HG03460 (cell line): Measurements from ENCODE around the gene IRF2BP2.

Experiments
- ATAC-seq: cut with Tn5 transposase; IDR thresholded peaks from one replicate; pipeline ENCODE4 v1.9.1; 2021; ENCODE audit not compliant: unreplicated experiment

The IRF2BP2 gene

DNA sequence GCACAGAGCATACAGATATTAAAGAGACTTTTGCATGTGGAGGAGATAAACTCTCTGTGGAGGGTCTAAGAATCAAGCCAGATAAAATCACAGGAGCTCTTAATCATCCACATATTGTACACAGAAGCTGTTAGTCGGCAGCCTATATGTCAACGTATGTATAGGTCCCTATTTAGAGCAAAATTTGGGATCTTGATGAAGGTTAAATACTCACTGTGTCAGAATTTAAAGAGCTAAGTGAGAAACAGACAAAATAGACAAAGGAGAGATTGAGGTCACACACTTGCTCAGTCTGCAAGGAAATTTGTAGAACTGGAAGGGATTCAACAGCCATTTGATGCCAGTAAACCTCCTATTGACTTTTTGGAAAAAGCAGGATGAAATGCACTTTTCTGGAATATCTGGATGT, 4.1 kb upstream of the IRF2BP2 start:
- no peak for ATAC-seq

DNA sequence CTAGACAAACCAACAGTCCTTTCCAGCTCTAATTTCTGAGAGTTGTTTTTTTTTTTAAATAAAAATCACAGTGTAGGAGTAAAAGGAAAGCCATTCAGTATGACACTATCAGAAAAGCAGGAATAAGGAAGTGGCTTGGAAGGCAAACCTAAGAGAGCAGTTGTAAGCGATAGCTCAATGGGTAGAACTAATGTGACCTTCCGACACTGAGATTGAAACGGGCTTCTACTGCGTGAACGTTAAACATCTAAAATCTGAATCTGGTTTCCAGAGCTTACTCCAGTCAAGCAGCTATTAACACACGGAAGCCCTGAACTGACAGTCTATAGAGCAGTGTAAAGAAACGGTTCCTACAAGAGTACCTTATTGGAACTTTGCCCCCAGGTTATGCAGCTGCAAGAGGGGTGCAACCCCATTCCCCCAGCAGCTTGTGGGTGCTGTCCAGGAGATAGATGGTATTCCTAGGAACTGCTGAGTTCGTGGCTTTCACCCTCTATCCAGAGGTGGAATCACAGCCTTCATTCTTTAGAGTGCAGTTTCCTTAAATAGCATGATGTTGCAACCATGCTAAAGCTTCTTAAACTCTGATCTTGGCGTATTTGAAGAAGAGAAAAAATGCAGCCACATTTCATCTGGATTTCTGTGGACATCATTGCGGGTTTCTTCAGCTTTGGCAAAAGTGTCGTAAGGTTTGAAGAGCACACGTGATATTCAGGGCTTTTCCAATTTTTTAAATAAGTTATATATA, 3.3 kb upstream of the IRF2BP2 start:
- ATAC-seq, result no peak

DNA sequence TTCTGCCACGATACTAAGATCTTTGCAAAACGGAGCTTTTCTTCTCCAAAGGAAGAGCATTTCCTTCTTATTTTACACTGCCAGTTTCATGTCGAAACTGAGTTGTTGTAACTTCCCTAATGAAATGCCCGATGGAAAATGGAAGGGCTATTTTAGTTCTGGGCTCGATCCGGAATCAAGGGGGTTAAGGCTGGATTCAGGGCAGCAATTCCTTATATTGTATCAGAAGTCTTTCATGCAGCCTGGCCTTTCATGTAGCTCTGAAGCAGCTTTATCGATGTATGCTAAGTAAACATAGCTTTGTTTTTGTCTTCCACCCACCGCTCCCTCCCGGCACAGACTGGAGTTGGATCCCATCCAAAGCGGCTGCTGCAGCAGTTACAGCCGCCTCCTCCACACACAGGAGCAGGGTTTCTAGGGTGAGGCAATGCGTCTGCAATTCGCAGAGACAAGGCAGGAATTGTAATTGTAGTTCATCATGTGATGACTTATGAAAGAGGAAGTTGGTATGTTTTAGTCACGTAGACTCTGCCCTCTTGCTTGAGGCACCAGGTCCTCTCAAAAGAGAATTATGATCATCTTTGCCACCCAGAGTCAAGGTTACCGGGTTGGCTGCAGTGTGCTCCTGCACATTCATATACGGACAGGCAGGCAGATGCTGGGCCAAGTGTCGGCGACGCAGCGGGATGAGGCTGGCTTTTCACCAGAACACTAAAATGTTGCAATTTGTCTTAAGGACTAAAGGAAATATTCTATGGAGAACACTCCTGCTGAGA, 2.6 kb upstream of the IRF2BP2 start:
- ATAC-seq, result peak; percentile 33

DNA sequence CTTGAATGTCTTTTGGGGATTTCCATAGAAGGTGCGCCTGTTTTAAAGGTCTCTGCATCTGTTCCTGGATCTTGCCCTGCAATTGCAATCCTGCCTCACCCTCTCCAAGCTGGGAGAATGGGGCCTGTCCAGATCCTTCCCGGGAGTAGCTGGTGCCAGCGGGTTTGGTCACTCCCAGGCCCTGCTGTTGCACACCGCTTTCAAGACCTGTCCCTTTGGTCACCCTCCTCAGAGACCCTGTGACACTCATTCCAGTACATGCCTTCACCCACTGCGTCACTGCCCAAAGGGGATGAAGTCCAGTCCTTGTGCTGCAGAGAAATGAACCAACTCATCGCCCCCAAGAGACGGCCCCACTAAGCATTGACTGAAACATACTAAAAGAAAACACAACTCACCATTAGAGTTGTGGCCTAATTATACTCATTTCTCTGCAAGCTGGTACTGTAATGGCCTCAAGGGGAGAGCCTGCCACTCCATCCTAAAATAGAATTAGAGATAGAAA, 1.9 kb upstream of the IRF2BP2 start:
- no peak for ATAC-seq

DNA sequence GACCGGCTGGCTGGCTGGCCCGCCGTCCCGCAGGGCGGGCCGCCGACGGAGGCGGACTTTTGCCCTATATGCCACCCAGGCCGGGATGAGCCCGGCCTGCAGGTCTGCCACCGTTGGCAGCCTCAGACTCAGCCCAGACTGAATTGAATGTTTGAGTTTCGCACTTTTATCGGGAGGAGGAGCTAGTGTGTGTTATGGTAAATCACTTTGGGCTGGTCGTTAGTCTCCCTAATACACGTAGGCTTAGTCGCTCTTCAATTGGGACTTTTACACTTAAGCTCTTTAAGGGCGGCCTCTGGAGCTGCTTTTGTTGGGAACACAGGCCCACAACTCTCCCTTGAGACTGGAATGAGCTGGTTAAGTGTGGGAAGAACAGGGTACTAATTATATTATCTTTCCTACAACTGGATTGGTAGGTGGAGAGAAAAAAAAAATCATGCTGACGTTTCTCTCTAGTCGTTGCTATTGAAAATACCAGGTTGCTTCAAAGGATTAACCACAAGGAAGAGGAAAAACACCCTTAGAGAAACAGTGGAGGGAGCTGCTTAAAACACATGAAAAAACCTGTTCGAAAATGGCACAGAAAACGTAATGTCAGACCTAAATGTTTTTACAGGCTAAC, 1.4 kb upstream of the IRF2BP2 start:
- ATAC-seq, result peak; percentile 18

DNA sequence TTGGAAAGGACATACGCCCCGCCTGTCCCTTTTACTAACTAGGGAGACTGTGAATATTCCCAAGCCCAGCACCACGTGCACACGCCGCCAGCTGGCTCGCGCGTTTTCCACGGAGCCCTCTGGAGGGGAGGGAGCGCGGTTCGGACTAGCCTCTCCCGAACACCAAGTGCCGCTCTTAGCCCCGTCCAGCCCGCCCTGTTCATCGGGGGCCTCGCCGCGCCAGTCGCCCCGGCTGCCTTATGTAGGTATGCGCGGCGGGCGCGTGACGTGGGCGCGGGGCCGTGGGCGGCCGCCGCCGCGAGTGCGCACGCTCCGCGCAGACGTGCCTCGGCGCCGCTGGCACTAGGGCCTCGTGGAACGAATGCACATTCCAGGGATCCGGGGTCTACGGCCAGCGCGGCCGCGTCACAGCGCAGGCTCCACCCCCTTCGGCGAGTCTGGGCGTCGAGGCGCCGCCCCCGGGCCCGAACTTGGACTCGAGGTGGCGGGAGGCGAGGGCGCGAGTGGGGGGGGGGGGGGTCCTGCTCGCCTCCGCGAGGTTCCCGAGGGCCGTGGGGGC, 767 bp upstream of the IRF2BP2 start:
- peak; percentile 39 for ATAC-seq

DNA sequence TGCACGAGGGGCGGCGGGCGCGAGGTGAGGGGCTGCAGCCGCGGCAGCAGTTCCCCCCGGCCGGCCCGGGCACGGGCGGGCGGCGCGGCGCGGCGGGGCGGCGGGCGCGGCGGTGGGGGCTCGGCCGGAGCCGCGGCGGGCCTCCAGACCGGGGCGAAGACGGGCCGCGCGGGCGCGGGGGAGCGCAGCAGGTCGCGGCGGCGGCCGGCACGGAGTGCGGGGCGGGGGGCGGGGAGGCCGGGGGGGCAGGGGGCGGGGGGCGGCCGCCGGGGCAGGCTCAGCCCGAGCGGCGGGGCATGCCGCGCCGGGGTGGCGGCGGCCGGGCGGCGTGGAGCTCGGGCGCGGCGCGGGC, 311 bp downstream of the IRF2BP2 start:
- no peak for ATAC-seq

DNA sequence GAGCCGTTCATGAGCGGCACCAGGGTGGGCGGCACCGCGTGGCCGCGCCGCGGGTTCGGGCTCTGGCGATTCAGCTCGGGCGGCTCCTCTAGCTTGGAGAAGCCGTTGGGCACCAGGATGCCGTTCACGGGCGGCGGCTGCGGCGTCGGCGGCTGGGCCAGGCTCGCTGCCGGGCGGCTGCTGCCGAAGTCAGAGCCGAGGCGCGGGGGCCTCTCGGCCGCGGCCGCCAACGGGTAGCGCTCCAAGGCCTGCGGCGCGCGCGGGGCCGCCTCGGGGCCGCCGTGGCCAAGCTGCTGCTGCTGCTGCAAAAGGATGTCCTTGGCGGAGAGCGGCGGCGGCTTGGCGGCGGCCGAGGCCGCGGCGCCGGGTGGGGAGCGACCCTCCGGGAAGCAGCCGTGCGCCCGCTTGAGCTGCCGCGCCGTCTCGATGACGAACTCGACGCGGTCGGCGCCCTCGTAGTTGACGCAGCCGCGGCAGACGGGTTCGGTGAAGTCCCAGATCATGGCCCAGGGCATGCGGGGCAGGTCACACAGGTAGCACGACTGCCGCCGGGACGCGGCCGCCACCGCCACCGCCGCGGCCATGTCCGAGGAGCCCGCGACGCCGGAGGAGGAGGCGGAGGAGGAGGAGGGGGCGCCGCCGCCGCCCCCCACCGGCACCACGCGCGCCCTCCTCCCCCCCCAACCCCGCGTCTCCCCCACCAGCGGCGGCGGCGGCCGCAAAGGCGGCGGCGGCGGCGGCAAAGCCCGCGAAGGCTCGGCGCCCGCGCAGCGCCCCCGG, 877 bp downstream of the IRF2BP2 start:
- ATAC-seq, result no peak

DNA sequence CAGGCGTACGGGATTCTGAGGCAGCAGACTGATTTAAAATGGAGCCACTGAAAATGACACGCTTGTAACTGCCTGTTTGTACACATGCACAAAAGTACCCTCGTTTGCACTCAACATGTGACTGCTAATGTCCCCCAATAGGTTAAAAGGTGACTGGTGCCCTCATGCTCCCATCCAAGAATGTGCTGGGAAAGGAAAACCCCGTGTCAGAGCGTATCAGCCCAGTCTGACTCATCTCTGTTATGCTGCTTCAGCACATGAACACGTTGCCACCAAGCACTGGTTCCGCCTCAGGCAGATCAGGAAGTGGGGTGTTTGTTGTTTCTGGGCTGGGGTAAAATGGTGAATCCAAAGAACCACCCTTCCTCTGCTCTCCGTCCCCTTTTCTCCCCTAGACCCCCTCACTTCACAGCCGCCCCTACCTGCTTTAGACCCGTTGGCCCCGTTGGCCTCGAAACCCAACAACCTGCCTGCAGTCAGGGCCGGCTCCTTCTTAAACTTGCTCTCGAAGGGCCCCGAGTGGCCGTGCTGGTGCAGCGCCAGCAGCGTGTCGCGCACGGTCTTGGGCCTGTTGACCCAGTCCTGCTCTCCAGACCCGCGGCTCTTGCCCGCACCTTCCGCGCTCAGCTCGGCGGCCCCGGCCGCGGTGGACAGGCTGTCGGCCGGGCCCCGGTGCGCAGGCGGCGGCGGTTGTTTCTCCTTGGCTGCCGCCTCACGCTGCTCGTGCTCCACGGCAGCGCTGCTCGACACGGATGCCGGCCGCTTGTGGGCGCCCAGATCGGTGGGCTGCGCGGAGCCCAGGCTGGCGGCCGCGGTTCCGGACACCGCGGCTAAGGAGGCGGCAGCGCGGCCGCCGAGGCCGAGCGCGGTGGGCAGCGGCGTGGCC, 1.7 kb downstream of the IRF2BP2 start:
- ATAC-seq, result peak; percentile 30

DNA sequence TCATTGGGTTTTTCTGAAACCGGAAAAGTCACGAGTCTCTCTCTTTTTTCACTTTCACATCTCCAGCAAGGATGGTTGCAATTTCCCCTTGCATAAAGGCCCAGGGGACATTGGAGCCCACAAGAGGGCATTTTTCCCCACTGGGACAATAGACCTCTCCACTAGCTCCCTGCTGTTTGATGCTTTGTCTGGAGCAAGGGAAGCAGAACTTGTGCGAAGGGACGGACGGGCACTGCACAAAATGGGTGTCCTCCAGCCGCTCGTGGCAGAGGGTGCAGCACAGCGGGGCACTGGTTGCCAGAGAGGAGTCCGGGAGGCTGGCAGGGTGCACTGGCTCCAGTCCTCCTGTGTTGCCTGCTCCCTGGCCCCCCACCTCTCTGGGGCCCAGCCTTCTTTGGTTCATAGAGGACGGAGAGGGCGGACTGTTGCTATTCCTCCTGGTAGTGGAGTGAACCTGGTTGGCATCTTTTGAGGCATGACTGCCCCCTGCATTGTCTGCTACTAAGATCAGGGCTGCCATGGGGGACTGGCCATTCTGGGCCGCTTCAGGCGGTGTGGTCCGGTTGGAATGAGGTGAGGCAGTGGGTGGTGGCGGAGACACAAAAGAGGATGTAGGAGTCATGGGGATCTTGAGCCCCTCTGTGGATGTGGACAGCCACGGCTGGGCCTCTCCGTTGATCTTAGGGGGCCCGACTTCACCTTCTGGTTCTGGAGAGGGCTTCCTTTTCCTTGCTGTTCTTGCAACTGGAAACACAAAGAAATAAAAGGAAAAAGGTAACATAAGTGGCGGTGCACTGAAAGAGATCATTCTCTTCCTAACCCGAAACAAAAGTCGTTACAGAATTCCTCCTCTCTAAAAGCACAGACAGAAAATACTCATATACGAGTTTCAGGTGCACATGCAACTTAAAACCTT, 2.6 kb downstream of the IRF2BP2 start:
- no peak for ATAC-seq

DNA sequence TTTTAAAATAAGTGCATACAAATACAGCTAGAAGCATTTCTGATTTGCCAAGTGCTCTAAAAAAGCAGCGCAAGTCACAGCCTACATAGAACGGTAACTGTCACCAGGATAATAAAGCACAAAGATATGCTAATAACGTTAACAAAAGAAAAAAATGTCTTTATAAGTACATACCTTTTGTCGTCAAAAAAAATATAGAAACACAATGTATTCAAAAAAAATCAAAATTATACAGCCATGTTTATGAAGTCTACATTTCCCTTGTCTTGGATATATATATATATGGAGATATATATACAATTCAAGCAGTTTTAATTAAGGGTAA, 3.2 kb downstream of the IRF2BP2 start:
- no peak for ATAC-seq

DNA sequence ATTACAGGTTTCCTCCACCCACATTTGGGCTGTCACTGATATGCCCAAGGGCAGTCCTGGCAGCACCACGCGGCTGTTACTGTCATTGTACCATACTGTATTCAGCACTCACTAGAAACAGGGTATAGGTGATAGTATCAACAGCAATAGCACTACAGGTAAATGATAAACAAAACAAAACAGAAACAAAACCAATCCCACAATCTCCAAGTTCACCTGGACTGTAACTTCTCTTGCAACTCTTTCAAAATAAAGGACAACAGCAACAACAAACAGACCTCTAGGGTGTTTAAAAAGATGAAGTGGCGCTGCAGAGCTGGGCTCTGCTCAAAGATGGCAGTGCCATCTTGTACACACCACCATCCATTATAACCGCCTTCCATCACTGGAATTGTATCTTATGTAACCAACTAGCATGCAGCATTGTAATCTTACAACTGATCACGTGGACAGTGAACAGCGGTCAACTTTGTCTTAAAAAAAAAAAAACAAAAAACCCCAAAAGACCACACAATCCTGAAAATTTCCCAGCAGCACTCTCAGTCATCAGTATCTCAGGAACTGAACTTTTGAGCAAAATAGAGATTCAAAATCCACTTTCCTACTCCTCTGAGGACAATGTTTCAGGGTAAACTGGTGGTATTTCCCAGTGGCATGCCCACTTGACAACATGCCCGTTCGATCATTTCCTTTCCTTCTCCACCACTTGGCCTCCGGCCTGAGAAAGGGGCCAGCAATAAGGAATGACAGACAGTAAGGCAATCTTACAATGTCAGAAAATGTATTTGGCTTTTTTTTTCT, 3.8 kb downstream of the IRF2BP2 start:
- no peak for ATAC-seq

DNA sequence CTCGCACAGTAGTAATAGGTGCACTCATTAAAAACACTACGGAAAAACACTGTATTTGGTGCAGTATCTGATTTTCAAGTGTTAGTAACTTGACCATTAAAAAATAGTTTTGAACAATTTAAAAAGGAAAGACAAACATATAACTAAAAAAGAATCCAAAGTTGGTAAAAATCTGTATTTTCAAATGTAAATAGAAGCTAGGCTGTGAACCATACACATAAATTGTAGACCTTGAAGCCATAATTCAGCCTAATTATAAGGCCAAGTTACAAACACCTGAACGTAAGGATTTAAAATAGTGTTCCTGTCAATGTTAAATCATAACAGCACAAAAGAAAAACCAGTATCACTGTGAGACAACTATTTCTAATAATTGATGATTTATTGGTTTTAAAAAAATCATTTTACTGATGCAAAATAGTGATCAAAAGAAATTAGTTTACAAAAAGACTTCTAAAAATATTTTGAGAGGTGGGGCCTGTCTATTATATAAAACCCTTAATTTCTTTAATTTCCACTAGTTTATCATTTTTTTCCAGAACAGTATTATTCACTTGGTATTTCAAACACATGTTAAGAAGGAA, 4.5 kb downstream of the IRF2BP2 start:
- ATAC-seq, result no peak

DNA sequence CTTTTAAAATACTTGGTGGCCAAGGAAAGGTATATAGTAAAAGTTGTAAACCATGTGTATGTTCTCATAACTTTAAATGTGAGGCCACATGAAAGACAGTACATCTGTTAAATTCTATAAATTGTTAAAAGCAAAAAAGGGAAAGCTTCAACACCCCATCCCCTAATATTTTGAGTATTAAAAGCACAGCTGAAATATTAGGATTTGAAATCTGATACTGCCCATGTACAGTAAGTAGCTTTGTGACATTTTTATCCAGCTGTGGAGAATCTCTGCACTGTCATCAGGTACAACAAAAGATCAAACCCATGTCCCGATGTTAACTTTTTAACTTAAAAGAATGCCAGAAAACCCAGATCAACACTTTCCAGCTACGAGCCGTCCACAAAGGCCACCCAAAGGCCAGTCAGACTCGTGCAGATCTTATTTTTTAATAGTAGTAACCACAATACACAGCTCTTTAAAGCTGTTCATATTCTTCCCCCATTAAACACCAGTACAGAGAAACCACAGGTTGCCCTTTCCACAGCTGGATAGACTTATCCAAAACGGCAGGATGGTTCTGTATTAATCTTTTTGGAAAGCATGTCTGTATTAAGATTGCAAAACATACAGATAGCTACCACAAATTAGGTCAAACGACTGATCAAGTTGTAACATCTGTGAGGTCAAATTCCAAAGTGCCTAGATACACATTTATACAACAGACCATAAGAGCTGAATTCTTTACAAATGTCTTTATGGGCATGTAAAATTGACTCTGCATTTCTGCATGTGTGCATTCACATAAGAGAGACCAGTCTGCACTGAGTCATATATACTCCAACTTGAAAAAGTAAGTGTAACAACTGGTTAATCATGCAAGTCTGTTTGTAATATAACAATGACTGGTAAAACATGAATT, 5.2 kb downstream of the IRF2BP2 start:
- no peak for ATAC-seq

DNA sequence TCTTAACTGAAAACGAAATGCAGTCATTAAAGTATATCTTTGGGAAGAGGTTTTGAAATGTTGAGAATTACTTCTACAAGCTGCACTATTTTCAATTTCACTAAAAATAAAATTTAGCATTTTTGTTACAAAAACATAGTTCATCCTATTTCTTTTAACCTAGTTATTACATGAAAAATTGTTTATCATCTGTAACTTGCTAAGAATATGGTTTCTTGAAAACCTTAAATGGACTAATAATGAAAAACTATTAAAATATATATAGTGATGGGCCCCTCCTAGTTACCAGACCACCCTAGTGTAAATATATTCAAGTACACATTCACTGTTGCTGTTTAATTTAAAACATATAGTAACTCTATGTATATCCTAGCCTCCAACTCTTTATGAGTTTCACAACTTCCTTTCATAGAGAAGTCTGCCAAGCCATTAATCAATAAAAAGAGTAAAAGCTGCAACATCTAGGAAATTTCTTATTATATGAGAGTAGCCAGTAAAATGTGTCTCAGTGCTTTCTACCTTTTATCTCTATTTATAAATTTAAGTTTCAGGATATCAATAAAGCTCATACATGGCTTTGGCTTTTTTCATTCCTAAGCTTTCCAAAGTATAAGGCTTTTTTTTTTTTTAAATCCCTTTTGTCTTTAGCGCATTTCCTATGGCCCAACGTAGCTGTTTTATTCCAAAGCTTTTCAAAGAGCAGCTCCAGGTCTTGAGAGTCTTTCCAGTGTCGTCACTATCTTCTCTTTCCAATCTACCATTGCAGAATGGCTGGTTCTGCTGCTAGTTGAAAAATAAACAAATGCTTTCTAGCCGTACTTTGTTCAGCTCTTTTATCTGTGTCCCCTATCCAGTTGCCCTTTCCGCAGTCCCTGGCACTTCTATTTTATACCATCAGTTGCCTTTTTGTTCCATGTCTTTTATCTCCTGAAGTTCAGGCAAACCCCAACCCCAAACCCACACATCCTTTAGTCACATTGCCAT, 6.5 kb downstream of the IRF2BP2 start:
- no peak for ATAC-seq
